Adrenal gland (tissue), 12 donors: ENCODE measurements around the gene KRTAP8-1. TPM values are rescaled to one million over a fixed set of nuclear protein-coding genes. Genes with fewer than 3 reads are reported as not detected.

Experiments
- DNase-seq, 7 donors: peaks; one replicate each; pipeline ENCODE4 v3.0.0-alpha.2; 2019 to 2020
- H3K27ac ChIP-seq, 5 donors: fragments of 200-600 bp; sonication (generic) in 4 of 5; 1 replicate in 3 of 5; 2 replicates in 2 of 5; pipeline versions ENCODE4 v1.5.1 to v1.8.0; 2016 to 2020; ENCODE audit warnings: mild to moderate bottlenecking in 1 of 5
- H3K27me3 ChIP-seq: fragments of 200-600 bp; 2 replicates; pipeline ENCODE4 v1.8.0; 2021
- H3K36me3 ChIP-seq, 2 donors: fragments of 200-600 bp; replicated peaks in 1 of 2; 1 replicate in 1 of 2; 2 replicates in 1 of 2; pipeline versions ENCODE4 v1.5.1 to v1.8.0; 2018 to 2022
- H3K4me1 ChIP-seq, 2 donors: fragments of 200-600 bp; replicated peaks in 1 of 2; 1 replicate in 1 of 2; 2 replicates in 1 of 2; pipeline versions ENCODE4 v1.5.1 to v1.8.0; 2018 to 2021
- H3K4me3 ChIP-seq, 4 donors: fragments of 200-600 bp; sonication (generic) in 3 of 4; one replicate each; pipeline ENCODE4 v1.5.1; 2016 to 2018
- H3K9me3 ChIP-seq, 3 donors: fragments of 200-600 bp; sonication (generic) in 1 of 3; replicated peaks in 1 of 3; 1 replicate in 2 of 3; 2 replicates in 1 of 3; pipeline versions ENCODE4 v1.5.1 to v1.8.0; 2016 to 2021
- POLR2A ChIP-seq, 2 donors: fragments of 450-650 bp; IDR thresholded peaks; one replicate each; pipeline ENCODE4 v1.6.1; 2017; ENCODE audit warnings: antibody characterized with exemption in 2 of 2, mild to moderate bottlenecking in 2 of 2, moderate library complexity in 1 of 2
- WGBS, 4 donors: extraction: QIAGEN DNeasy Blood & Tissue Kit in 2 of 4; methylation state at CpG; one replicate each; pipeline versions ENCODE4 v1.1.5 to v1.1.7; 2013 to 2017; 5-methylcytosine and 5-hydroxymethylcytosine counted together
- intact Hi-C, 2 donors: fragments of 100-400 bp; cut with DNase I; formaldehyde crosslinking; loops; one replicate each; pipeline versions ENCODE4 v1.14.1 to v1.15.0; 2022 to 2023
- polyA plus RNA-seq, 3 donors: library from polyadenylated mRNA; stranded (reverse); fragments of 200-250 nt in 2 of 3; fragments of 350-450 nt in 1 of 3; fragmentation: Illumina TruSeq in 1 of 3; extraction: RNeasy Lipid Tissue Mini Kit (QIAGEN cat#74804) in 1 of 3; gene quantifications; one replicate each; pipeline ENCODE4 v1.2.3, GENCODE V29; 2013 to 2014
- small RNA-seq, 2 donors: library from RNA; depleted of rRNA; stranded (forward); fragments of <200 nt; gene quantifications; one replicate each; pipeline ENCODE3, GENCODE V24; 2016
- total RNA-seq, 9 donors: library from RNA; depleted of rRNA in 4 of 9; stranded (reverse); fragments of >200 nt in 4 of 9; fragments of 120-200 nt in 1 of 9; fragmentation: NEBNext Ultra II Directional in 1 of 9; extraction: Animal tissue kit (Norgen Biotek cat#: 25700) in 1 of 9; gene quantifications; one replicate each; pipeline versions ENCODE4 v1.1.0 to v1.2.4, GENCODE V29; 2013 to 2023
- TF ChIP-seq, protein P1 (sequence below), 6 experiments: fragments of 450-650 bp in 4 of 6; fragments of 200-600 bp in 2 of 6; sonication (generic) in 1 of 6; IDR thresholded peaks; 1 replicate in 5 of 6; 2 replicates in 1 of 6; pipeline versions ENCODE4 v1.5.1 to v1.8.0; 2016 to 2021; ENCODE audit warnings: antibody characterized with exemption in 6 of 6, mild to moderate bottlenecking in 2 of 6, moderate library complexity in 1 of 6
- donor health status: healthy with polysubstance abuse.
- donor health status: Bipolar disorder and iron deficiency.
- donor health status: DM: yes; HTN: yes; CAD: no.
- donor health status: DM: no; HTN: no; CAD: no.
- donor health status: DM: no; HTN: no; CAD: no.
- donor health status: DM: yes; HTN: yes; CAD: no.

The KRTAP8-1 gene
- total and polyA plus RNA-seq, 12 donors, result not detected

DNA sequence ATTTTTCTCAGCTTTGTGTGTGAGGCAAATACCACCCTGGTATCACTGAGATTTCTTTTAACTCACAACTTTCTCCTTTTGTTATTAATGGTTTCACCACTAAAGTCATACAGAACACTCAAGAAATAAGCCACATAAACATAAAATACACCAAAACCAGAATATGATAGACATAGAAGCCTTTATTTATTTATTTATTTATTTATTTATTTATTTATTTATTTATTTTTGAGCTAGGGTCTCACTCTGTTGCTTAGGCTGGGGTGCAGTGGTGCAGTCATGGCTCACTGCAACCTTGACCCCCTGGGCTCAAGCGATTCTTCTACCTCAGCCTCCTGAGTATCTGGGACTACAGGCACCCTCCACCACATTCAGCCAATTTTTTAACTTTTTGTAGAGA lies 12.5 kb downstream of the KRTAP8-1 start:
- WGBS, 4 donors, result 75 to 100% (median 84%) methylated on average over 1 of the region's 1 CpG
- intact Hi-C loops, result no loop called here
- DNase-seq, result no peak

DNA sequence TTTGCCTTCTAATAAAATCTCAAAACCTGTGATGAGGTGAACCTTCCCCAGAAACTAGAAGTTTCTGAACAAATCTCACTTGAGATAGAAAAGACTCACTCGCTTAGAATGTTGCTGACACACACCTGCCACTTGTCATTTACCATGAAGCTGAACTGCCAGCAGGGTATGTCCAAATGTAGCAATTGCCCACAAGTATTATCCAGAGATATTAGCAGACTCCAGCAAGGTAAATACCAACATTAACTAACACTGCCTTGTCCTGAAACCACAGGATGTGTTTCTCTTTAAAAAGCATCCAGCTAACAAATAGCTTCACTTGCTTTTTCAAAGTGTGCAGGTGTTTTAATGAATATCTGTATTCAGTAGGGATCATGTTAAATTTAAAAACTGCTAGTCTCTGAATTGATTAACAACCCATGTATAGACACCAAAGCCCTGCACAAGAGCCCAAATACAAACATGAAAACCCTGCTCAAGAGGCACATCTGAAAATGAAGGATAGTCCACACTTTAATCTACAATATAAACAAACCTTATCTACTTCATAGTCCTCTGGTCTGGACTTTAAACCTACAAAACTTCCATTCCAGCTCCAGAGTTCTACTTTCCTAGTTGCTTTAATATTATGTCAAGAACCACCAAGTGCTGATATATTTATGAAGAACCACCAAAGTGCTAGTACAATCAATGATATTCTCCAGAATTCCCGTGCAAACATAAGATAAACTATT lies 19.3 kb downstream of the KRTAP8-1 start:
- no peak for TF ChIP-seq POLR2A (IDR thresholded peaks at IDR 0.05)
- TF ChIP-seq, protein P1, sequence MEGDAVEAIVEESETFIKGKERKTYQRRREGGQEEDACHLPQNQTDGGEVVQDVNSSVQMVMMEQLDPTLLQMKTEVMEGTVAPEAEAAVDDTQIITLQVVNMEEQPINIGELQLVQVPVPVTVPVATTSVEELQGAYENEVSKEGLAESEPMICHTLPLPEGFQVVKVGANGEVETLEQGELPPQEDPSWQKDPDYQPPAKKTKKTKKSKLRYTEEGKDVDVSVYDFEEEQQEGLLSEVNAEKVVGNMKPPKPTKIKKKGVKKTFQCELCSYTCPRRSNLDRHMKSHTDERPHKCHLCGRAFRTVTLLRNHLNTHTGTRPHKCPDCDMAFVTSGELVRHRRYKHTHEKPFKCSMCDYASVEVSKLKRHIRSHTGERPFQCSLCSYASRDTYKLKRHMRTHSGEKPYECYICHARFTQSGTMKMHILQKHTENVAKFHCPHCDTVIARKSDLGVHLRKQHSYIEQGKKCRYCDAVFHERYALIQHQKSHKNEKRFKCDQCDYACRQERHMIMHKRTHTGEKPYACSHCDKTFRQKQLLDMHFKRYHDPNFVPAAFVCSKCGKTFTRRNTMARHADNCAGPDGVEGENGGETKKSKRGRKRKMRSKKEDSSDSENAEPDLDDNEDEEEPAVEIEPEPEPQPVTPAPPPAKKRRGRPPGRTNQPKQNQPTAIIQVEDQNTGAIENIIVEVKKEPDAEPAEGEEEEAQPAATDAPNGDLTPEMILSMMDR (IDR thresholded peaks at IDR 0.05), result no peak
- no peaks in the 10 kb centered on the region for H3K4me1 ChIP-seq
- no peak for DNase-seq
- 59 to 71% (median 63%) methylated on average over 2 of the region's 2 CpGs for WGBS, 4 donors
- H3K27me3 ChIP-seq, result no peaks in the 10 kb centered on the region
- no peaks in the 10 kb centered on the region for H3K9me3 ChIP-seq
- H3K4me3 ChIP-seq, result no peak overlapping the region
- intact Hi-C loops, result no loop called here
- no peaks in the 10 kb centered on the region for H3K36me3 ChIP-seq
- H3K27ac ChIP-seq, result no peak overlapping the region

More for the DNA sequence above, 12.5 kb downstream of the KRTAP8-1 start:
- Histone ChIP-seq H3K4me3 (no peak overlapping the region), H3K27me3 (no peaks in the 10 kb centered on the region), H3K36me3 (no peaks in the 10 kb centered on the region), H3K27ac (no peak overlapping the region), H3K4me1 (no peaks in the 10 kb centered on the region), H3K9me3 (no peaks in the 10 kb centered on the region)
- TF ChIP-seq, protein P1 (IDR thresholded peaks at IDR 0.05), result no peak
- TF ChIP-seq POLR2A (IDR thresholded peaks at IDR 0.05), result no peak

DNA sequence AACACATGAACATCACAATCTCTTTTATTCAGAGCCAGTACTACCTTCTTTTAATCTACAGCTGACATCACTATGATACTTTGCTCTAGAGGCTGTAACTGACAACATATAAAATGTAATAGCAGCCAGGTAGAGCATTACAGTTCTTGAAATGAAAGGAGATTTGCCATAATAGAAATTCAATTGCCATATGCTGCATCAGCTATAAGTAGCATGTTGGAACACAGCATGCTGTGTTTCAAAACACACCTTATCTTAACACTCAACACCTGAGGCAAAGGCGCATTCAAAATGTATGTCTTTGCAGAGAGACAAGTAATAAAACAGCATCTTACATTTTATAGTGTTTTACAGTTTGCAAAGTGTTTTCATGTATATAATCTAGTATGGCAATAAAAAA lies 33.8 kb downstream of the KRTAP8-1 start:
- intact Hi-C loops, result no loop called here
- TF ChIP-seq, protein P1 (IDR thresholded peaks at IDR 0.05), result no peak
- TF ChIP-seq POLR2A (IDR thresholded peaks at IDR 0.05), result no peak

DNA sequence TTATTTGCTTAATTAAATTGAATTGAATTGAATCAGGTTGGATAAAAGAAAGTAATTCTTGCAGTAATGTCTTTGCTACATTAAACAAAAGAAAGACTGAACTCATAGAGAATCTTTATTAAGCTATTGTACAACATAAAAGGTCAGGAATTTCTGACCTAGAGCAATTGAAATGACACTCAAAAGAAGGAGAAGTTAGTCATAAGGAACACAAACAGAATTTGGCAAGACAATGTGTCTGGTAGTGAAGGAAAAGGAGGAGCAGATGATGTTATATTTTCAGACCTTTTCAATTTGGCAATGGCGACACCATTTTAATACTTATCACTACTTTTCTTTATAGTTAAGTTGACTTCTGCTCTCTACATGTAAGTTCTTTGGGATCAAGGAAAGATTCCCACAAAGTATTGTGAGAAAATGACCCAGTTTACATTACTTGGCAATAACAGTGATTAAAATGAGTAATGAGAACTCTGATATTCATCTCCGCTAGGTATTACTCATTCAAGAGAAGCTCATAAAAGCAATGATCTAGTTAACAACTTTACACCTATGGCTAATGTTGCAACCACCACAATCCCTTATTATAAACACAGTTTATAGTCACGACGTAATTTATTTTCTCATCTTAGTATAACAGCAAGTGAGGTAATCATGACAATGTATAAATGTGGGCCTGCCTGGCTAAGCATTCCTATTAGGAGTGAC lies 43.2 kb downstream of the KRTAP8-1 start:
- Histone ChIP-seq H3K36me3 (no peaks in the 10 kb centered on the region), H3K4me3 (no peak overlapping the region), H3K4me1 (no peaks in the 10 kb centered on the region), H3K9me3 (no peaks in the 10 kb centered on the region), H3K27me3 (no peaks in the 10 kb centered on the region), H3K27ac (no peak overlapping the region)
- no peak for DNase-seq
- WGBS, 4 donors, result 80 to 89% (median 85%) methylated on average over 4 of the region's 4 CpGs
- intact Hi-C loops, result no loop called here
- TF ChIP-seq, protein P1 (IDR thresholded peaks at IDR 0.05), result no peak
- no peak for TF ChIP-seq POLR2A (IDR thresholded peaks at IDR 0.05)

More for the DNA sequence above, 33.8 kb downstream of the KRTAP8-1 start:
- WGBS, 4 donors, result 85 to 97% (median 91%) methylated on average over 1 of the region's 1 CpG
- H3K4me1 ChIP-seq, result no peaks in the 10 kb centered on the region
- no peak overlapping the region for H3K4me3 ChIP-seq
- H3K27ac ChIP-seq, result no peak overlapping the region
- H3K36me3 ChIP-seq, result no peaks in the 10 kb centered on the region
- H3K27me3 ChIP-seq, result no peaks in the 10 kb centered on the region
- H3K9me3 ChIP-seq, result no peaks in the 10 kb centered on the region
- no peak for DNase-seq

Small RNA genes within 50 kb of the gene (small RNA-seq; reads per million reads assigned to genes)
- gene AP000244.1 (0 reads per million in 2 donors), gene KRTAP8-2P (0 reads per million in 2 donors), gene KRTAP8-3P (0 reads per million in 2 donors)

Other genes starting within 250 kb of the KRTAP8-1 start
- gene KRTAP22-2, start 222.9 kb downstream of the KRTAP8-1 start, total RNA-seq, result not detected
- not detected for gene KRTAP22-2, start 222.9 kb downstream of the KRTAP8-1 start, polyA plus RNA-seq
- not detected for gene KRTAP6-3, start 220.8 kb downstream of the KRTAP8-1 start, total RNA-seq
- not detected for gene KRTAP6-3, start 220.8 kb downstream of the KRTAP8-1 start, polyA plus RNA-seq
- gene KRTAP6-2, start 214.4 kb downstream of the KRTAP8-1 start, total RNA-seq, result not detected
- not detected for gene KRTAP6-2, start 214.4 kb downstream of the KRTAP8-1 start, polyA plus RNA-seq
- not detected for gene KRTAP22-1, start 212.2 kb downstream of the KRTAP8-1 start, total RNA-seq
- not detected for gene KRTAP22-1, start 212.2 kb downstream of the KRTAP8-1 start, polyA plus RNA-seq
- gene KRTAP6-1, start 199.3 kb downstream of the KRTAP8-1 start, total RNA-seq, result not detected
- not detected for gene KRTAP6-1, start 199.3 kb downstream of the KRTAP8-1 start, polyA plus RNA-seq
- gene KRTAP20-1, start 196.8 kb downstream of the KRTAP8-1 start, total RNA-seq, result not detected
- gene KRTAP20-1, start 196.8 kb downstream of the KRTAP8-1 start, polyA plus RNA-seq, result not detected
- not detected for gene KRTAP20-4, start 192.6 kb downstream of the KRTAP8-1 start, total RNA-seq
- not detected for gene KRTAP20-4, start 192.6 kb downstream of the KRTAP8-1 start, polyA plus RNA-seq
- not detected for gene KRTAP20-2, start 178.1 kb downstream of the KRTAP8-1 start, total RNA-seq
- gene KRTAP20-2, start 178.1 kb downstream of the KRTAP8-1 start, polyA plus RNA-seq, result not detected
- gene KRTAP20-3, start 170.4 kb downstream of the KRTAP8-1 start, total RNA-seq, result not detected
- not detected for gene KRTAP20-3, start 170.4 kb downstream of the KRTAP8-1 start, polyA plus RNA-seq
- not detected for gene KRTAP21-3, start 94.5 kb downstream of the KRTAP8-1 start, total RNA-seq
- gene KRTAP21-3, start 94.5 kb downstream of the KRTAP8-1 start, polyA plus RNA-seq, result not detected
- not detected for gene KRTAP21-2, start 66.0 kb downstream of the KRTAP8-1 start, total RNA-seq
- not detected for gene KRTAP21-2, start 66.0 kb downstream of the KRTAP8-1 start, polyA plus RNA-seq
- gene KRTAP21-1, start 57.8 kb downstream of the KRTAP8-1 start, total RNA-seq, result not detected
- not detected for gene KRTAP21-1, start 57.8 kb downstream of the KRTAP8-1 start, polyA plus RNA-seq
- gene KRTAP7-1, start 16.5 kb upstream of the KRTAP8-1 start, total RNA-seq, result not detected
- not detected for gene KRTAP7-1, start 16.5 kb upstream of the KRTAP8-1 start, polyA plus RNA-seq
- gene KRTAP11-1, start 68.3 kb upstream of the KRTAP8-1 start, total RNA-seq, result not detected
- gene KRTAP11-1, start 68.3 kb upstream of the KRTAP8-1 start, polyA plus RNA-seq, result not detected
- gene KRTAP19-8, start 225.2 kb upstream of the KRTAP8-1 start, total RNA-seq, result not detected
- gene KRTAP19-8, start 225.2 kb upstream of the KRTAP8-1 start, polyA plus RNA-seq, result not detected